Mesenchymal stem cell (in vitro differentiated cells and primary cell): Measurements from ENCODE around the gene COL18A1.
"Not testable (repeated sequence)": the region's sequence is repeated elsewhere in the genome, so short reads cannot be mapped to it uniquely, and the experiment has no call there.

Source experiments
- DNase-seq: peaks from one replicate; pipeline ENCODE4 v3.0.0-alpha.2; 2013
- H2AFZ ChIP-seq: one replicate; pipeline ENCODE4 v1.6.1; 2013; ENCODE audit warnings: low read depth, mild to moderate bottlenecking, control low read depth, inconsistent platforms, low read length, moderate library complexity
- H2AK5ac ChIP-seq: 2 replicates; pipeline ENCODE4 v1.6.1; 2013; ENCODE audit warnings: low read length, moderate library complexity, mild to moderate bottlenecking, inconsistent platforms; ENCODE audit not compliant: severe bottlenecking
- H2BK120ac ChIP-seq: one replicate; pipeline ENCODE4 v1.6.1; 2013; ENCODE audit warnings: low read depth, mild to moderate bottlenecking, inconsistent platforms, low read length, moderate library complexity
- H2BK12ac ChIP-seq, 2 experiments: one replicate each; pipeline ENCODE4 v1.6.1; 2013; ENCODE audit warnings: inconsistent platforms in 2 of 2, low read length in 2 of 2, mild to moderate bottlenecking in 2 of 2, moderate library complexity in 2 of 2, control low read depth in 1 of 2
- H2BK15ac ChIP-seq: one replicate; pipeline ENCODE4 v1.6.1; 2013; ENCODE audit warnings: mild to moderate bottlenecking, low read depth, inconsistent platforms; ENCODE audit not compliant: poor library complexity, severe bottlenecking
- H2BK5ac ChIP-seq: 2 replicates; pipeline ENCODE4 v1.6.1; 2013; ENCODE audit warnings: low read depth, mild to moderate bottlenecking, low read length, control low read depth, inconsistent platforms; ENCODE audit not compliant: poor library complexity, severe bottlenecking
- H3K14ac ChIP-seq, 2 experiments: one replicate each; pipeline ENCODE4 v1.6.1; 2013; ENCODE audit warnings: inconsistent platforms in 2 of 2, low read length in 2 of 2, control low read depth in 1 of 2, mild to moderate bottlenecking in 1 of 2, moderate library complexity in 1 of 2
- H3K18ac ChIP-seq, 2 experiments: one replicate each; pipeline ENCODE4 v1.6.1; 2013; ENCODE audit warnings: inconsistent platforms in 2 of 2, low read length in 2 of 2, control low read depth in 1 of 2, low read depth in 1 of 2, mild to moderate bottlenecking in 1 of 2
- H3K23ac ChIP-seq, 2 experiments: one replicate each; pipeline ENCODE4 v1.6.1; 2013; ENCODE audit warnings: inconsistent platforms in 2 of 2, low read length in 2 of 2, mild to moderate bottlenecking in 2 of 2, moderate library complexity in 2 of 2, control low read depth in 1 of 2
- H3K27ac ChIP-seq: 2 replicates; pipeline ENCODE4 v1.5.1; 2013; ENCODE audit warnings: mild to moderate bottlenecking, moderate library complexity, low read length, control low read depth, inconsistent platforms; ENCODE audit not compliant: poor library complexity, severe bottlenecking
- H3K27me3 ChIP-seq, 2 experiments: 2 replicates each; pipeline versions ENCODE4 v1.6.1 to v1.7.0; 2013; ENCODE audit warnings: low read length in 2 of 2, mild to moderate bottlenecking in 2 of 2, moderate library complexity in 2 of 2, control low read depth in 1 of 2, inconsistent platforms in 1 of 2; ENCODE audit not compliant: control insufficient read depth in 1 of 2, insufficient read depth in 1 of 2
- H3K36me3 ChIP-seq, 2 experiments: 2 replicates each; pipeline versions ENCODE4 v1.6.1 to v1.7.0; 2013; ENCODE audit warnings: low read length in 2 of 2, control low read depth in 1 of 2, inconsistent platforms in 1 of 2, low read depth in 1 of 2, mild to moderate bottlenecking in 1 of 2; ENCODE audit not compliant: insufficient read depth in 2 of 2, control insufficient read depth in 1 of 2
- H3K4ac ChIP-seq, 2 experiments: one replicate each; pipeline ENCODE4 v1.6.1; 2013; ENCODE audit warnings: inconsistent platforms in 2 of 2, low read length in 2 of 2, mild to moderate bottlenecking in 2 of 2, moderate library complexity in 2 of 2, control low read depth in 1 of 2, low read depth in 1 of 2
- H3K4me1 ChIP-seq: 2 replicates; pipeline ENCODE4 v1.6.1; 2013; ENCODE audit warnings: low read depth, low read length, control low read depth; ENCODE audit not compliant: control insufficient read depth, insufficient read depth
- H3K4me2 ChIP-seq: 2 replicates; pipeline ENCODE4 v1.6.1; 2013; ENCODE audit warnings: low read length, mild to moderate bottlenecking, inconsistent platforms; ENCODE audit not compliant: poor library complexity, severe bottlenecking
- H3K4me3 ChIP-seq, 2 experiments: 2 replicates each; pipeline versions ENCODE4 v1.5.1 to v1.7.0; 2013; ENCODE audit warnings: low read length in 2 of 2, mild to moderate bottlenecking in 2 of 2, control low read depth in 1 of 2, low read depth in 1 of 2; ENCODE audit not compliant: insufficient read depth in 1 of 2
- H3K79me1 ChIP-seq: replicated peaks from 2 replicates; pipeline ENCODE4 v1.6.1; 2013; ENCODE audit warnings: mild to moderate bottlenecking, control low read depth, low read length, inconsistent platforms; ENCODE audit not compliant: poor library complexity, severe bottlenecking
- H3K9ac ChIP-seq: 2 replicates; pipeline ENCODE4 v1.7.0; 2013; ENCODE audit warnings: mild to moderate bottlenecking, low read length, moderate library complexity
- H3K9me3 ChIP-seq: 2 replicates; pipeline ENCODE4 v1.7.0; 2013; ENCODE audit warnings: mild to moderate bottlenecking, low read length; ENCODE audit not compliant: control insufficient read depth
- H4K8ac ChIP-seq: one replicate; pipeline ENCODE4 v1.6.1; 2013; ENCODE audit warnings: inconsistent platforms, mild to moderate bottlenecking, low read length, moderate library complexity
- H4K91ac ChIP-seq: one replicate; pipeline ENCODE4 v1.6.1; 2013; ENCODE audit warnings: mild to moderate bottlenecking, low read length, inconsistent platforms
- WGBS: methylation state at CpG from one replicate; pipeline ENCODE4 v1.1.7; 2013; ENCODE audit warnings: mixed read lengths; 5-methylcytosine and 5-hydroxymethylcytosine counted together

Gene COL18A1

DNA sequence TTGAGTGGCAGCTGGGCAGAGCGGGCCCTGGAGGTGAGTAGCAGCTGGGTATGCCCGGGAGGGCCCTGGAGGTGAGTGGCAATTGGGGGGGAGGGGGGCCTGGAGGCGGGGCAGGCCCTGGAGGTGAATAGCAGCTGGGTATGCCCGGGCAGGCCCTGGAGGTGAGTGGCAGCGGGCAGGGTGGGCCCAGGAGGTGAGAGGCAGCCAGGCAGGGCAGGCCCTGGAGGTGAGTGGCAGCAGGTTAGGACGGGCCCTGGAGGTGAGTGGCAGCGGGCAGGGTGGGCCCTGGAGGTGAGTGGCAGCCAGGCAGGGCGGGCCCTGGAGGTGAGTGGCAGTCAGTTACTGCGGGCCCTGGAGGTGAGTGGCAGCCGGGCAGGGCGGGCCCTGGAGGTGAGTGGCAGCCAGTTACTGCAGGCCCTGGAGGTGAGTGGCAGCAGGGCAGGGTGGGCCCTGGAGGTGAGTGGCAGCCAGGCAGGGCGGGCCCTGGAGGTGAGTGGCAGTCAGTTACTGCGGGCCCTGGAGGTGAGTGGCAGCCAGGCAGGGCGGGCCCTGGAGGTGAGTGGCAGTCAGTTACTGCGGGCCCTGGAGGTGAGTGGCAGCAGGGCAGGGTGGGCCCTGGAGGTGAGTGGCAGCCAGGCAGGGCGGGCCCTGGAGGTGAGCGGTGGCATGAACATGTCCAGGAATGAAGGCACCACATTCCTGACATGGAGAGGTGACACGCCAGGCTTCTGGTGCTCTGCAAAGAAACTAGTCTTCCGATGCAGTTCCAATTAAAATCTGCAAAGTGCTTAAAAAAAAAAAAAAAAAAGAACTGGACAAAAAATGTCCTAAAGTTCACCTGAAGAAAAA lies 122.4 kb downstream of the COL18A1 start:
- WGBS = 95% methylated on average over 18 of the region's 19 CpGs
- not testable (repeated sequence) for H4K91ac ChIP-seq, H3K27ac ChIP-seq, H3K4ac ChIP-seq, DNase-seq, H2AFZ ChIP-seq, H3K4me2 ChIP-seq, H2BK120ac ChIP-seq, H3K4me1 ChIP-seq, H3K9ac ChIP-seq, H3K79me1 ChIP-seq, H4K8ac ChIP-seq, H3K14ac ChIP-seq, H3K18ac ChIP-seq, H3K27me3 ChIP-seq, H2BK12ac ChIP-seq, H2BK15ac ChIP-seq, H2BK5ac ChIP-seq, H3K4me3 ChIP-seq, H3K23ac ChIP-seq, H2AK5ac ChIP-seq, H3K9me3 ChIP-seq
- H3K36me3 ChIP-seq = peaks cover 22 to 60% of the 10 kb centered on the region in 2 experiments

DNA sequence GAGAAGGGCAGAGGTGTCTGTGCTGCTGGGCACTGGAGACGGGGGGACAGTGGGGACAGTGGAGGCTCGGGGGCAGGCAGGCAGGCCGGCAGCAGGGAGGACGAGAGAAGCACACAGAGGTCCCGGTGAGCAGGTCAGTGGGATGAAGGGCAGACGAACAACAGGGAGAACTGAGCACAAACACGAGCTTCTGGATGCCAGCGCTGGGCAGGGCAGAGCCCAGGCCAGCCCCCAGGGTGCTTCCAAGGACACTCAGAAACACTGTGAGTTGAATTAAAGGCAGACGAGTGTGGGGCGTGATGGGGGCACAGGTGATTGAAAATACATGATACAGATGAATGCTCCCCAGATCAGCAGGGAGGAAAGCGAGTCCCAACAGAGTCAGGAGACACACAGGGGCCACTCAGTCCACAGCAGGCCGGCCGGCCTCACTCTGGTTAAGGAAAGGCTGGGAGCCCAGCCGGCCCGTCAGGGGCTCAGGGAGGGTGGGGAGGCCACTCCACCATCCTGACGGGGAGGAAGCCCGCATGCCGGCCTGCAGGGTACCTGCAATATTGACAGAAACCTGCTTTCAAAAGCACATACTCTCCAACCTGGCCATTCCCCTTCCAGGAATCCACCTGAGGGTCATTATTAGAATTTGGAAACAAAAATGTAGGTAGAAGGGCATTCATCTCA lies 123.2 kb downstream of the COL18A1 start:
- H2BK120ac ChIP-seq = no peak overlapping the region
- DNase-seq = no peak
- WGBS = 95% methylated on average over 15 of the region's 18 CpGs

DNA sequence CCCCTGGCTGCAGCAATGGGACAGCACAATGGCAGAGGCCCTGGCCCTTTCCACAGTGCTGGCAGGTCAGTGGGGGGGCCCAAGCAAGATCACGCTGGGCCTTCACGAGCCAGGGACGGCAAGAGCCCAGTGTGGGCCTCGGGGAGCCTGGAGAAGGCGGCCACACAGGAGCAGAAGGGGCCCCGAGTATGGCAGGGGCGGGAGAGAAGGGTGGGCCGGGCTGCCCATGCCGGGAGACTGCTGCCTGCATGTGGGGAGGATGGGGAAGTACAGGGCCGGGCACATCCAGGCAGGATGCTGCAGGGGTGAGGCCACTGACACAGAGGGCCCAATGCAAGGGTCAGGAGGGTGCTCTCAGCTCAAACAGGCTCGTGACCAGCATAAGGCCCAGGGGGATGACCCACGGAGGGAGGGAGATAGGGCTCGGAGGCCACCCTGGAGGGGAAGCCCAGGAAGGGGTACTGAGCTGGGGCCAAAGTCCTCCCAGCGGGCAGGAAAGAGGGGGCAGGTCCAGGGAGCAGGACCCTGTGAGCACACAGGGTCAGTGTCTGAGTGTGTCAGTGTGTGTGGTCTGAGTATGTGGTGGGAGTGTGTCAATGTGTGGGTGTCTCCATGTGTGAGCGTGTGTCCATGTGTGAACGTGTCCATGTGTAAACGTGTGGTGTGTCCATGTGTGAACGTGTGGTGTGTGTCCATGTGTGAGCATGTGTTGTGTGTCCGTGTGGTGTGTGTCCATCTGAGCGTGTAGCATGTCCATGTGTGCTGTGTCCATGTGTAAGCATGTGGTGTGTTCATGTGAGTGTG lies 124.2 kb downstream of the COL18A1 start:
- no peak overlapping the region for H3K23ac ChIP-seq
- no peaks in the 10 kb centered on the region for H3K9me3 ChIP-seq
- H2AFZ ChIP-seq = no peak overlapping the region
- H3K27me3 ChIP-seq = no peaks in the 10 kb centered on the region
- no peak for DNase-seq
- H3K4ac ChIP-seq = no peak overlapping the region
- H3K14ac ChIP-seq = peak overlapping the region in 1 of 2 experiments; percentile 0
- no peak overlapping the region for H3K18ac ChIP-seq
- H2BK12ac ChIP-seq = no peak overlapping the region
- H3K4me1 ChIP-seq = peaks cover 15% of the 10 kb centered on the region
- WGBS = 90% methylated on average over 20 of the region's 20 CpGs
- H2BK120ac ChIP-seq = no peak overlapping the region
- H3K27ac ChIP-seq = no peak overlapping the region
- H3K79me1 ChIP-seq = peaks cover 10% of the 10 kb centered on the region
- no peak overlapping the region for H2BK15ac ChIP-seq
- no peak overlapping the region for H3K9ac ChIP-seq
- peak overlapping the region; percentile 8 for H4K91ac ChIP-seq
- H2BK5ac ChIP-seq = no peak overlapping the region
- no peak overlapping the region for H3K4me2 ChIP-seq
- no peak overlapping the region for H2AK5ac ChIP-seq
- no peak overlapping the region for H3K4me3 ChIP-seq
- H3K36me3 ChIP-seq = peaks cover 17 to 62% of the 10 kb centered on the region in 2 experiments
- H4K8ac ChIP-seq = no peak overlapping the region

More for the DNA sequence above, 123.2 kb downstream of the COL18A1 start:
- Histone ChIP-seq H3K79me1 (peaks cover 1% of the 10 kb centered on the region), H4K8ac (no peak overlapping the region), H3K27me3 (no peaks in the 10 kb centered on the region), H3K4me1 (peaks cover 8% of the 10 kb centered on the region), H3K18ac (no peak overlapping the region), H3K36me3 (peaks cover 17 to 61% of the 10 kb centered on the region in 2 experiments), H2AK5ac (no peak overlapping the region), H3K9ac (no peak overlapping the region), H3K14ac (no peak overlapping the region), H3K27ac (no peak overlapping the region), H2AFZ (no peak overlapping the region), H4K91ac (no peak overlapping the region), H3K4ac (no peak overlapping the region), H2BK15ac (no peak overlapping the region), H3K4me3 (no peak overlapping the region), H2BK12ac (no peak overlapping the region), H2BK5ac (no peak overlapping the region), H3K4me2 (no peak overlapping the region), H3K9me3 (no peaks in the 10 kb centered on the region), H3K23ac (no peak overlapping the region)
